ENCODE data around the gene PCNX3. TPM values are rescaled to one million over a fixed set of nuclear protein-coding genes. Genes with fewer than 3 reads are reported as not detected.
"Not testable (repeated sequence)": the region's sequence is repeated elsewhere in the genome, so short reads cannot be mapped to it uniquely, and the experiment has no call there.

PCNX3 gene
- polyA plus RNA-seq, 1 experiment, result 9.7 TPM

DNA sequence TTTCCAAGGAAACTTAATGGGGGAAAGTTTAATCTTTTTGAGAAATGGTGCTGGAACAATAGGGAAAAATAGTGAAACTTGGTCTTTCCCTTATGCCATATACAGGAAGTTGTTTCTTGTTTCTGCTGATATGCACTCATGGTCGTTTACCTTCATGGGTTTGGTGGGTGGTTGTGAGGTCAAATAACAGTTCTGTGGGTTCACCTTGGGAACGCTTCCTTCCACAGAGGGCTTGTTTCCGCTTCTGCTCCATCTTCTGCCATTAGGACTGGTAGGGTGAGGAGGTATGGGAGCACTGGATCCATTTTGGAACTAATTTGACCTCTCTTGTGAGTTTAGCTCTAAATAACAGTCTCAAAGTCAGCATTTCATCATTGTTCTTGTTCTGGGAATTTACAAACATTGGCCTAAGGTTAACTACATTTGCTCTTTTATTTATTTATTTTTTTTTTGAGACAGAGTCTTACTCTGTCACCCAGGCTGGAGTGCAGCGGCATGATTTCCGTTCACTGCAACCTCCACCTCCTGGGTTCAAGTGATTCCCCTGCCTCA, 64.7 kb downstream of the PCNX3 start:
- Histone ChIP-seq H3K27me3 (ENCODE audit: control insufficient read depth, insufficient read depth, low read length) (peaks cover 10% of the 10 kb centered on the region), H3K4me3 (ENCODE audit: low read depth, low read length) (no peak overlapping the region), H3K27ac (ENCODE audit: low read depth, low read length) (no peak overlapping the region), H3K9me3 (ENCODE audit: control insufficient read depth, insufficient read depth, low read length) (no peaks in the 10 kb centered on the region)
- DNase-seq (ENCODE audit: low read depth, low spot score), result no peak
- ChIA-PET POLR2A (no interaction called here), CTCF (no interaction called here)
- TF ChIP-seq CTCF (IDR thresholded peaks at IDR 0.05; ENCODE audit: low read depth, low read length), result no peak

DNA sequence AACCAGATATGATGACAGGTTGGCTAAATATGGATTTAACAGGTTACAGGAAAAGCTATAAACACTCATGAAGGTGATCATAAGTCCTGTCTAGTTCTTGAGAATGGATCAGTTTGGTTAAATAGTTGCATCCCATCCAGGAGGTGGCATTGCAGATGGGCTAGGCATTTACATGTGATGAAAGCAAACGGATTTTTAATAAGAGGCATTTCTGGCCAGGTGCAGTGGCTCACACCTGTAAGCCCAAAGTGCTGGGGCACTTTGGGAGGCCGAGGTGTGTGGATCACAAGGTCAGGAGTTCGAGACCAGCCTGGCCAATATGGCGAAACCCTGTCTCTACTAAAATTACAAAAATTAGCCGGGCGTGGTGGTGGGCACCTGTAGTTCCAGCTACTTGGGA, 67.9 kb downstream of the PCNX3 start:
- CTCF ChIA-PET; H3K4me3 ChIP-seq (ENCODE audit: low read depth, low read length); H3K9me3 ChIP-seq (ENCODE audit: control insufficient read depth, insufficient read depth, low read length); POLR2A ChIA-PET; DNase-seq (ENCODE audit: low read depth, low spot score); H3K27ac ChIP-seq (ENCODE audit: low read depth, low read length): not testable (repeated sequence)
- peaks cover 14% of the 10 kb centered on the region for H3K27me3 ChIP-seq (ENCODE audit: control insufficient read depth, insufficient read depth, low read length)

- no peak overlapping the region for H3K27ac ChIP-seq (ENCODE audit: low read depth, low read length)
- CTCF ChIA-PET, result no interaction called here
- TF ChIP-seq CTCF (IDR thresholded peaks at IDR 0.05; ENCODE audit: low read depth, low read length), result no peak
- H3K4me3 ChIP-seq (ENCODE audit: low read depth, low read length), result no peak overlapping the region
- H3K27me3 ChIP-seq (ENCODE audit: control insufficient read depth, insufficient read depth, low read length), result peaks cover 14% of the 10 kb centered on the region
- no peaks in the 10 kb centered on the region for H3K9me3 ChIP-seq (ENCODE audit: control insufficient read depth, insufficient read depth, low read length)
- POLR2A ChIA-PET, result no interaction called here
- no peak for DNase-seq (ENCODE audit: low read depth, low spot score)
Measured at GRCh38 chr11:65685981-65686380, 70.4 kb downstream of the PCNX3 start.

Small RNA genes within 50 kb of the gene (small RNA-seq; reads per million reads assigned to genes)
- gene MIR4489 (ENCODE audit: insufficient read length, low read depth) (not detected), gene MIR4690 (ENCODE audit: insufficient read length, low read depth) (not detected)

Other genes with a start within 250 kb of the PCNX3 start
- 0.76 and 1.4 TPM in 2 replicates for gene SLC25A45, start 233.1 kb upstream of the PCNX3 start, polyA plus RNA-seq (2011; rRNA removed)
- 10.7 and 14.1 TPM in 2 replicates for gene FRMD8, start 229.1 kb upstream of the PCNX3 start, polyA plus RNA-seq (2011; rRNA removed)
- 72.3 and 83.3 TPM in 2 replicates for gene NEAT1, start 193.0 kb upstream of the PCNX3 start, polyA plus RNA-seq (2011; rRNA removed)
- 1,149 and 1,465 TPM in 2 replicates for gene MALAT1, start 116.7 kb upstream of the PCNX3 start, polyA plus RNA-seq (2011; rRNA removed)
- 60.9 and 90.0 TPM in 2 replicates for gene SCYL1, start 90.7 kb upstream of the PCNX3 start, polyA plus RNA-seq (2011; rRNA removed)
- gene LTBP3, start 57.4 kb upstream of the PCNX3 start, polyA plus RNA-seq (2011; rRNA removed), result 25.3 and 49.2 TPM in 2 replicates
- 23.5 and 44.3 TPM in 2 replicates for gene ZNRD2, start 45.3 kb upstream of the PCNX3 start, polyA plus RNA-seq (2011; rRNA removed)
- gene FAM89B, start 43.2 kb upstream of the PCNX3 start, polyA plus RNA-seq (2011; rRNA removed), result 28.8 and 40.8 TPM in 2 replicates
- gene EHBP1L1, start 39.7 kb upstream of the PCNX3 start, polyA plus RNA-seq (2011; rRNA removed), result 11.3 and 15.2 TPM in 2 replicates
- gene KCNK7, start 20.0 kb upstream of the PCNX3 start, polyA plus RNA-seq (2011; rRNA removed), result 0.17 TPM in 1 of 2 replicates, not detected in the other
- gene MAP3K11, start 1.6 kb upstream of the PCNX3 start, polyA plus RNA-seq (2011; rRNA removed), result 12.6 and 17.1 TPM in 2 replicates
- 11.4 and 19.8 TPM in 2 replicates for gene SIPA1, start 22.3 kb downstream of the PCNX3 start, polyA plus RNA-seq (2011; rRNA removed)
- 23.4 and 26.7 TPM in 2 replicates for gene RELA, start 47.1 kb downstream of the PCNX3 start, polyA plus RNA-seq (2011; rRNA removed)
- 22.6 and 26.1 TPM in 2 replicates for gene KAT5, start 96.5 kb downstream of the PCNX3 start, polyA plus RNA-seq (2011; rRNA removed)
- gene RNASEH2C, start 105.0 kb downstream of the PCNX3 start, polyA plus RNA-seq (2011; rRNA removed), result 14.2 and 20.8 TPM in 2 replicates
- 2.6 and 3.3 TPM in 2 replicates for gene AP5B1, start 165.2 kb downstream of the PCNX3 start, polyA plus RNA-seq (2011; rRNA removed)
- gene OVOL1, start 171.3 kb downstream of the PCNX3 start, polyA plus RNA-seq (2011; rRNA removed), result not detected in 2 replicates
- 0.30 and 0.57 TPM in 2 replicates for gene SNX32, start 218.2 kb downstream of the PCNX3 start, polyA plus RNA-seq (2011; rRNA removed)
- gene CFL1, start 242.4 kb downstream of the PCNX3 start, polyA plus RNA-seq (2011; rRNA removed), result 1,553 and 1,822 TPM in 2 replicates
- 23.8 and 27.5 TPM in 2 replicates for gene MUS81, start 244.7 kb downstream of the PCNX3 start, polyA plus RNA-seq (2011; rRNA removed)

All from AG04450 (cell line).